T47D (cell line): ENCODE results near the gene MED17.

Experiments used
- DNase-seq, 2 experiments: peaks; one replicate each; pipeline versions ENCODE4 v3.0.0 to v3.0.0-alpha.2; 2011 to 2012; ENCODE audit warnings: low read depth in 1 of 2, low spot score in 1 of 2
- JUND ChIP-seq: IDR thresholded peaks from 2 replicates; pipeline ENCODE4 v1.6.1; 2012; ENCODE audit warnings: low read depth
- in situ Hi-C: cut with HindIII; loops from 2 replicates; pipeline ENCODE4 v1.10.0; 2016; ENCODE audit warnings: low sequenced_read_pairs, low pct_unique_long_range_greater_than_20kb

MED17 gene, protein sequence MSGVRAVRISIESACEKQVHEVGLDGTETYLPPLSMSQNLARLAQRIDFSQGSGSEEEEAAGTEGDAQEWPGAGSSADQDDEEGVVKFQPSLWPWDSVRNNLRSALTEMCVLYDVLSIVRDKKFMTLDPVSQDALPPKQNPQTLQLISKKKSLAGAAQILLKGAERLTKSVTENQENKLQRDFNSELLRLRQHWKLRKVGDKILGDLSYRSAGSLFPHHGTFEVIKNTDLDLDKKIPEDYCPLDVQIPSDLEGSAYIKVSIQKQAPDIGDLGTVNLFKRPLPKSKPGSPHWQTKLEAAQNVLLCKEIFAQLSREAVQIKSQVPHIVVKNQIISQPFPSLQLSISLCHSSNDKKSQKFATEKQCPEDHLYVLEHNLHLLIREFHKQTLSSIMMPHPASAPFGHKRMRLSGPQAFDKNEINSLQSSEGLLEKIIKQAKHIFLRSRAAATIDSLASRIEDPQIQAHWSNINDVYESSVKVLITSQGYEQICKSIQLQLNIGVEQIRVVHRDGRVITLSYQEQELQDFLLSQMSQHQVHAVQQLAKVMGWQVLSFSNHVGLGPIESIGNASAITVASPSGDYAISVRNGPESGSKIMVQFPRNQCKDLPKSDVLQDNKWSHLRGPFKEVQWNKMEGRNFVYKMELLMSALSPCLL

DNA sequence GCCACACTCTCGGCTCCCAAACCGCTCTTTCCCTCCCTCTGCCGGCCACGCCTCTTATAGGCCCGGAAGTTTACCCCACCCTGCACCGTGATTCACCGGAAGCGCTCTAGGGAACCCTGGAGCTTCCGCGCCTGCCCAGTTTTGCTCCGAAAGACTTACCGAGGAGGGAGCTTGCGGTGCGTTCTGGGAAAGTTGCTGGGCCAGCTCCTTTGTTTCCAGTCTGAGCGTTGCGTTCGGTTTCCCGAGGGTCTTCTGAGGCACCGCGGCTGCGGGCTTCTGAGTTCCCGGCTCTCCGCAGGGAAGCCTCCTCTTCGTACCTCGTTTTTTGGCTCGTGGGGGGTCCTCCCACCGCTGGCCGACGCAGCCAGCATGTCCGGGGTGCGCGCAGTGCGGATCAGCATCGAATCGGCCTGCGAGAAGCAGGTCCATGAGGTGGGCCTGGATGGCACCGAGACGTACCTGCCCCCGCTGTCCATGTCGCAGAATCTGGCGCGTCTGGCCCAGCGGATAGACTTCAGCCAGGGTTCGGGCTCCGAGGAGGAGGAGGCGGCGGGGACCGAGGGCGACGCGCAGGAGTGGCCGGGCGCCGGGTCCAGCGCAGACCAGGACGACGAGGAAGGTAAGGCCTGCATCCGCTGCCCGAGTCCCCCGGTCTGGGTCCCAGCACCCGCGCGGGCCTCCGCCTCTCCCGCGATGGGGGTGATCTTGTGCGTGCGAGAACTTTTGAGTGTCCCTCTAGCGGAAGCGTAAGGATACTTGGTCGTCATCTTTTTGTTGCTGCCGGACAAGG lies at the start of gene MED17:
TSS of gene MED17 (plus strand) at position 138 of the 790 bp plus-strand sequence. CDS start at position 370, 232 bp downstream.
- DNase-seq: peak; percentile 96 to 97
- no peak for TF ChIP-seq JUND
- in situ Hi-C loops: no loop called here

DNA sequence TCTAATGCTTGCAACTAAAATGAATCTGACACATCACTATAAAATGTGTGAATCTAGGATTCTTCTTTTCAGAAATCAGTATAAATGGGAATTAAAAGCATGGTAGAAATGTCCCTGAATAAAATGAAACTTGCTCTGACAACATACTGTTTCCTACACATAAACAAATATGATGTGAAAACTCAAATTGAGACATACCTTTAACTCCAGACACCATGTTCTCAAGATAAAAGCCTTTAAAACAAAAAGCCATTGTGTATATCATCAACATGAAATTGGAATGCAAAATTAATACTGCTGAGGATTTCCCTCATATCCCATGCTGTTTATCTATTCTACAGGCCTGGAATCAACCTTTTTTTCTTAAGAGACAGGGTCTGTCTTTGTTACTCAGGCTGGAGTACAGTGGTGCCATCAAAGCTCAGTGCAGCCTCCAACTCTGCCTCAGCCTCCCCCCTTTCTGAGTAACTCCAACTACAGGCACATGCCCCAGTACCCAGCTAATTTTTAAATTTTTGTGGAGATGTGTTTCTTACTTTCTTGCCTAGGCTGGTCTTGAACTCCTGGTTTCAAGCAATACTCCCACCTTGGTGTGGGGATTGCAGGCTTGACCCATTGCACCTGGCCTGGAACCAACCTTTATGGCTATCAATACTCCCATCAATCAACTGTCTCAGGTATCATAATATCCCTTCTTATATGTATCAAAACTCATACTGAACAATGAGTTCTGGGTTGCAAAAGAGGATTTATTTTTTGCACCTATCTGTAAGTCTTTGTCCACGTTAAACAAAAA lies 49.5 kb upstream of the MED17 start:
- TF ChIP-seq JUND: no peak
- no peak for DNase-seq
- in situ Hi-C loops: no loop called here

DNA sequence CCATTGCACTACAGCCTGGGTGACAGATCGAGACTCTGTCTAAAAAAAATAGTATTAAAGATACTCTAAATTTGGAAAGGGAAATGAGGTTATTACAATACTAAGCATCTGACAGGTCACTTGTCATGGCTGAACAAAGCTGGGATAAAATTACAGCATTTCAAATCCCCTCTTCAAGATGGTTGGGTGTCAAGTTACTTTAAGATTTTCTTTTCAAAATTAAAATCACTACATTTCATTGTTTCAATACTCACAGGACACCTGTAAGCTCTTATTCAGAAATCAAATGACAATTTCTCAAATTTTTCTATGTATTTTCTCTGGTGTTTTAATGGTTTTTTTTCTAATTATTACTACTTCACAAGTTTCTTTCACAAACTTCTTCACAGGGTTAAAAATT lies 48.5 kb upstream of the MED17 start:
- no peak for DNase-seq
- in situ Hi-C loops: no loop called here
- TF ChIP-seq JUND: no peak

DNA sequence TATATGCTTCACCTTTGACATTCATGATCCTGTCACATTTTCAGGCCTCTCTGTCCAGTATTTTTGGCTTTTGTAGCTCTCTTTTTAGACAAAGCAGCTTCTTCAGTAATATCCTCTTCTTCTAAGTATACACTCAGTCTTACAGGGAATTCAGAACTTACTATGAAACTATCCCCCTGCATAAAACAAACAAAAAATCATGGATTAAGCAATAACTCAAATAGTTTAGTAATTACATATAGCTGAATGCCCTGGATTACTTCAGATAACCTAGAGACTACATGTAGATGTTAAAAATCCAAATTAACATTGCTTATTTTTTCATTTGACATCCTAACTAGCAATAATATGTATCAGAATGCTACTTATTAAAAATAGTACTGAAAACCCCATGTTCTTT lies 48.0 kb upstream of the MED17 start:
- TF ChIP-seq JUND: no peak
- in situ Hi-C loops: no loop called here
- no peak for DNase-seq

DNA sequence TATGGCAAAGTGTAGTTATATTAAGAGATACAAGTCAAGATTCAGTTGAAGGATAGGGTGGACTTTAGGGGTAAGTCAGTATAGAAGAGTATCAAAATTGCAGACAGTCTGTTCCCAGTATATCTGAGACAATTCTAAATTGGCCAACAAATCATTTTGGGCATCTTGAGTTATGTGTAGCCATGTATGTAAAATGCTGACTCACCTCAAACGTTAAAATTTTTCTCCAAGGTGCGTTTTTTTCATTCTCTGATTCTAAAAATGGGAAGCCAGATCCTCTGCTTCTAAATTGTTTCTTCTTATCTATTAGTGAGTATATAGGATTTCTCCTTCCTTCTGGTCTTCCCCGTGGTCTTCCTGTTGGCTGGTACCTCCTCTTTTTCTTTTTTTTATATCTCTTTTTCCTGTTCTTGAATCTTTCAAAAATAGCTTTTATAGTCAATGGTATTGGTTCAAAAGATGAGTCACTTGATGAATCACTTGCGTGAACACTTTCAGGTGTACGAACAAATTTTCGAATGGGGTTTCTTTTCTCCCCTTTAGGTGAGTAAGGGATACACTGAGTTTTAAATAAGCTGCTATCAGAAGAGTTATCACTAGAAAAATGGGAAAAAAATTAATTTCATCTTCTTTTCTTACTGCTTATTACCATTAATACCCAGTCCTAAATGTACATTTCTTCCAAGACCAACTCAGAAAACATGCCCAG lies 46.0 kb upstream of the MED17 start:
- in situ Hi-C loops: no loop called here

DNA sequence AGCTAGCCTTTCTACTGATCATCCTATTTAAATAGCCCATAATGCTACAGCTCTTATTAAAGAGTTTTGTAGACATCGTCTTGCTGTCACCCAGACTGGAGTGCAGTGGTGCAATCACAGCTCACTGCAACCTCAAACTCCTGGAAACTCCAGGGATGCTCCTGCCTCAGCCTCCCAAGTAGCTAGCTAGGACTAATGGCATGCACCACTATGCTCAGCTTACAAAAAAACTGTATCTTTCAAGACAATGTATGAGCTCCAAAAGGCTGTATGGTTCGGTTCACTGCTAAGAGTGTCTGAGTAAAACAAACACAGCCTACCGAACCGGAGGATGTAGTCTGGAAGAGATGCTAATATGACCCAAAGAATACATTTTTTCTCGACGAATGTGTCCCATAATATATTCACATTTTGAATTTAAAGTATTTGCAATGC lies 45.4 kb upstream of the MED17 start:
- in situ Hi-C loops: no loop called here
- TF ChIP-seq JUND: no peak
- DNase-seq: no peak

More for the DNA sequence above, 46.0 kb upstream of the MED17 start:
- DNase-seq: no peak
- no peak for TF ChIP-seq JUND

DNA sequence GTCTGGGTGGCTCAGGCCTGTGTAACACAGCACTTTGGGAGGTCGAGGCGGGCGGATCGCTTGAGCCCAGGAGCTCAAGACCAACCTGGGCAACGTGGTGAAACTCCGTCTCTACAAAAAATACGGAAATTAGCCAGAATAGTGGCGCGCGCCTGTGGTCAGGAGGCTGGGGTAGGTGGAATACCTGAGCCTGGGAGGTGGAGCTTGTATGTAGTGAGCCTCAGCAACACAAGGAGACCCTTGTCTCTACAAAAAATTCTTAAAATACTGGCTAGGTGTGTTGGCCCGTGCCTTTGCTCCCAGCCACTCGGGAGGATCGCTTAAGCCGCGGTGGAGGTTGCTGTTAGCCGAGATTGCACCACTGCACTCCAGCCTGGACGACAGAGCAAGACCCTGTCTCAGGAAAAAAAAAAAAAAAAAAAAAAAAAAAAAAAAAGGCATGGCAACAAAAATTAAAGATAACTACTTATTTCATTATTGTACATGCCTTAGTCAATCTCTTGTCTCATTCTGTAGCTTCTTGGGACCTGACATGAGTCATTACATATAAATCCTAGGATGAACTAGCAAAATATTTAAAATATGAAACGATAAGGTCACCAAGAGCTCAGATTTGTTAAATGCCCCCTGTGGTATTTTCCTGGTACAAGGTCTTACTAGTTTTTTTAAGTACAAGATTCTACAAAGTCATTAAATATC lies 43.9 kb upstream of the MED17 start:
- in situ Hi-C loops: no loop called here
- no peak for TF ChIP-seq JUND
- DNase-seq: peak in 1 of 2 experiments; percentile 55

DNA sequence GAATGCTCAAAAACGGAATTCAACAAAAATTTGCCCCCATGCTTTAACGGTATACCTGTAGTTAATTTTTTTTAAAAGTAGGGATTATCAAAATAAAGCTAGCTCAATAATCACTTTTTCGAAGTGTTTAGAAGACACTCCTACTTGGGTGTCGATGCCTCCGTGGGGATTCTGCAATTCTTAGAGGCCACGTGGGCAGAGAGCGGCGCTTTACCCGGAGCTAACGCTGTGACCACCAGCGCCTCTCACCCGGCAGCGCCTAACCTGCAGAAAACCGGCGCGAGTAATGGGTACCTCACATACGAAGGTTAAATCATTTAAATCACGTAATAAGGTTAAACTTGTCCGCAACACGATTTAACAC lies 43.4 kb upstream of the MED17 start:
- no peak for TF ChIP-seq JUND
- DNase-seq: peak; percentile 46 to 79
- in situ Hi-C loops: no loop called here

DNA sequence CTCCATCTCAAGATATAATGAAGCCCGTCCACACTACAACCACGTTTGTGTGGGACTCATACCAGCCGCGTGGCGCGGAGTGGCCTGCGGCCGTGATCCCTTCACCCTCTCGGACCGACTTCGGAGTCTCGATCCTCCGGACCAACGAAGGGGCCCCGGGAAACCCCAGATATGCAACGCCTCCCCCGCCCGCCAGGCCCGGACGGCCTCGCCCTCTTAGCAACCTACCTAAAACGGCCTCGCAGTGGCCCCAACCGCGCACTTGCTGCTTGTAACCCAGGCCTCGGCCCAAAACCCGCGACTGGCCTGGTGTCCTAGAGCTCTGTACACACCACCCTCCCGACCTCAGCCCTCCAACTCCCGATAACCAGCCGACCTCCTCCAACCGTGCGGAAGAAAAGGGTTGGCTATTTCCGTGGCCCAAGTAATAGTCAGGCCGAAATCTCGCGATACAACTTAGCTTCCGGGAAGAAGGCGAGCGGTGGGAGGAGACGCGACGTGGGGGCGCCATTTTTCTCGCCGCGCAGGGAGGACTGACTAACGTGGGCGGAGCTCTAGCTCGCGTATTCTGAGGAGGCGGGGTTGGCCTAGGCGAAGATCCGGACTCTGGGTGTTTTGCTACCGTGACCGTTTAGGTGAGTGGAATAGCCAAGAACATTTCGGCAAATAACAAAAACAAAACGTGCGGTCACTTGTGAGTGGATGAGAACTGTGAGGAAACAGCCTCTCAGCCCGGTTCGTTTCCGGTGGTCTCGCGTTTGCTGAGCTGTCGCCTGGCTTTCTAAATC lies 42.8 kb upstream of the MED17 start, which contains the start of the genes C11orf54 and TAF1D:
TSS of gene C11orf54 (plus strand) at position 579 of the 788 bp plus-strand sequence. CDS start 5,722 bp downstream, outside the sequence.
TSS of gene TAF1D (minus strand) at position 402 of the 788 bp plus-strand sequence. CDS start 2,191 bp downstream, outside the sequence.
- DNase-seq: peak; percentile 89 to 99
- TF ChIP-seq JUND: no peak
- in situ Hi-C loops: no loop called here

DNA sequence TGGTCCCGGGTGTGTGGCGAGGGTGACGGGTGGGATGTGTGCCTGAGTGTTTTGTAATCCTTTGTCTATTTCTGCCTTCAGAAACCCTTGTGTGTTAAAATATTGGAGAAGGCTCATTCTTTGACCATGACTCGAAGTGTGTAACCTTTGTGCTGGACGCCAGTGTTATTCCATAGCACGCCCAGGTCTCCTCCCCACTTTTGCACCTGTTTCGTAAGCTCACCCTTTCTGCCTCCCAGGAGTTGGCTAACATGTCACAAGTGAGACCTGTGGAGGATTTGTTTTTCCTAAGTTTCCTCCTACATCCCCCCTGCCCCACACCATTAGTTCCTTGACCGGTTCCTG lies 42.2 kb upstream of the MED17 start:
- peak; percentile 83 to 92 for DNase-seq

DNA sequence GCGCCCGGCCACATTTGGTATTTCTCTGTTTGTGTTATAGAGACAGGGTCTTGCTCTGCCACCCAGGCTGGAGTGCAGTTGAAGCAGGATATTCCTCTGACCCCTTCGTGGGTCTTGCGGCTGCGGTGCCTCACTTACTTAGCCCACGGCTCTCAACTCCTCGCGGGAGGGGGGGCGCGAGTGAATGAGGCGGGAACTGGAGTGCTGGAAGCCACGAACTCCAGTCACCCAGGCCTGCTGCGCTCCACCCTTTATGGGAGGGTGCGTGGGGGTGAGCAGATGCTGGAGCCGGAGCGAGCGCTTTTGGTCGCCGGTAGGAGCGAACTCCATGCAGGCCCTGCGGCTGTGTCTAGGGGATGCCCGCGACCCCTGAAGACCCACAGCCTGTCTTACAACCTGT lies 40.8 kb upstream of the MED17 start:
- DNase-seq: no peak
- in situ Hi-C loops: no loop called here
- TF ChIP-seq JUND: no peak

More for the DNA sequence above, 42.2 kb upstream of the MED17 start:
- in situ Hi-C loops: no loop called here
- no peak for TF ChIP-seq JUND
